Brain microvascular endothelial cell (primary cell): ENCODE data around the gene GULP1.

Experiments
- DNase-seq: peaks from one replicate; pipeline ENCODE4 v3.0.0-alpha.2; 2020
- H3K27ac ChIP-seq: fragments of 250-450 bp; sonication (Bioruptor Pico); 2 replicates; pipeline ENCODE4 v1.5.1; 2020; ENCODE audit warnings: mild to moderate bottlenecking, moderate library complexity
- H3K27me3 ChIP-seq: fragments of 250-450 bp; sonication (Bioruptor Pico); replicated peaks from 2 replicates; pipeline ENCODE4 v1.5.1; 2020; ENCODE audit warnings: mild to moderate bottlenecking
- H3K36me3 ChIP-seq: fragments of 250-450 bp; sonication (Bioruptor Pico); replicated peaks from 2 replicates; pipeline ENCODE4 v1.5.1; 2020; ENCODE audit warnings: mild to moderate bottlenecking
- H3K4me3 ChIP-seq: 2 replicates; pipeline ENCODE4 v1.5.1; 2011; ENCODE audit warnings: low read depth, mild to moderate bottlenecking, control low read depth, low read length, moderate library complexity
- in situ Hi-C: cut with HindIII; loops from 2 replicates; pipeline ENCODE4 v1.10.0; 2017; ENCODE audit warnings: low sequenced_read_pairs, low pct_ligation_motif_present
- TF ChIP-seq, protein P1 (sequence below): IDR thresholded peaks from 2 replicates; pipeline ENCODE4 v1.5.1; 2011; ENCODE audit warnings: low read depth, mild to moderate bottlenecking, moderate library complexity, low read length, control low read depth, inconsistent platforms; ENCODE audit errors: missing control alignments

GULP1 gene

DNA sequence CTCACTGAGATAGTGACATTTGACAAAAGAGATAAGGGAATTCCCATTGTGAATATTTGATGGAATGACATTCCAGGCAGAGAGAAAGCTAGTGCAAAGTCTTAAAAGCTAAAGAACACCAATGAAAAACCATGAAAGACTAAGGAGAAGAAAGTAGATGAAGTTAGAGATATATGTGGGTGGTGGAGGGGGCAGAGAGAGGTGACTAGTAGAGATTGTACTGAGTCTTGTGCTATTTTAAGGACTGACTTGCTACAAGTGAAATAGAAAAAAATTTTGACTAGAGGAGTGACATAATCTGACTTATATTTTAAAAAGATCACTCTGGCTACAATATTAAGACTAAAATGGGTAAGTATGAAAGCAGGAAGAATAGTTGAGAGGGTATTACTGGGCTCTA lies 35.3 kb upstream of the GULP1 start:
- TF ChIP-seq, protein P1, sequence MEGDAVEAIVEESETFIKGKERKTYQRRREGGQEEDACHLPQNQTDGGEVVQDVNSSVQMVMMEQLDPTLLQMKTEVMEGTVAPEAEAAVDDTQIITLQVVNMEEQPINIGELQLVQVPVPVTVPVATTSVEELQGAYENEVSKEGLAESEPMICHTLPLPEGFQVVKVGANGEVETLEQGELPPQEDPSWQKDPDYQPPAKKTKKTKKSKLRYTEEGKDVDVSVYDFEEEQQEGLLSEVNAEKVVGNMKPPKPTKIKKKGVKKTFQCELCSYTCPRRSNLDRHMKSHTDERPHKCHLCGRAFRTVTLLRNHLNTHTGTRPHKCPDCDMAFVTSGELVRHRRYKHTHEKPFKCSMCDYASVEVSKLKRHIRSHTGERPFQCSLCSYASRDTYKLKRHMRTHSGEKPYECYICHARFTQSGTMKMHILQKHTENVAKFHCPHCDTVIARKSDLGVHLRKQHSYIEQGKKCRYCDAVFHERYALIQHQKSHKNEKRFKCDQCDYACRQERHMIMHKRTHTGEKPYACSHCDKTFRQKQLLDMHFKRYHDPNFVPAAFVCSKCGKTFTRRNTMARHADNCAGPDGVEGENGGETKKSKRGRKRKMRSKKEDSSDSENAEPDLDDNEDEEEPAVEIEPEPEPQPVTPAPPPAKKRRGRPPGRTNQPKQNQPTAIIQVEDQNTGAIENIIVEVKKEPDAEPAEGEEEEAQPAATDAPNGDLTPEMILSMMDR, result no peak
- no peak for DNase-seq
- H3K4me3 ChIP-seq, result no peak overlapping the region
- in situ Hi-C loops, result no loop called here
- no peak overlapping the region for H3K27ac ChIP-seq
- H3K36me3 ChIP-seq, result no peaks in the 10 kb centered on the region
- H3K27me3 ChIP-seq, result no peaks in the 10 kb centered on the region

- TF ChIP-seq, protein P1, result no peak
- H3K27ac ChIP-seq, result no peak overlapping the region
- no peaks in the 10 kb centered on the region for H3K36me3 ChIP-seq
- no peak for DNase-seq
- in situ Hi-C loops, result no loop called here
- H3K27me3 ChIP-seq, result no peaks in the 10 kb centered on the region
- no peak overlapping the region for H3K4me3 ChIP-seq
Observed at GRCh38 chr2:188265315-188265714, 26.4 kb upstream of the GULP1 start.

- no peak for DNase-seq
- H3K27me3 ChIP-seq, result no peaks in the 10 kb centered on the region
- H3K4me3 ChIP-seq, result no peak overlapping the region
- TF ChIP-seq, protein P1, result no peak
- H3K36me3 ChIP-seq, result no peaks in the 10 kb centered on the region
- in situ Hi-C loops, result no loop called here
- no peak overlapping the region for H3K27ac ChIP-seq
Observed at GRCh38 chr2:188267776-188268175, 23.9 kb upstream of the GULP1 start.

DNA sequence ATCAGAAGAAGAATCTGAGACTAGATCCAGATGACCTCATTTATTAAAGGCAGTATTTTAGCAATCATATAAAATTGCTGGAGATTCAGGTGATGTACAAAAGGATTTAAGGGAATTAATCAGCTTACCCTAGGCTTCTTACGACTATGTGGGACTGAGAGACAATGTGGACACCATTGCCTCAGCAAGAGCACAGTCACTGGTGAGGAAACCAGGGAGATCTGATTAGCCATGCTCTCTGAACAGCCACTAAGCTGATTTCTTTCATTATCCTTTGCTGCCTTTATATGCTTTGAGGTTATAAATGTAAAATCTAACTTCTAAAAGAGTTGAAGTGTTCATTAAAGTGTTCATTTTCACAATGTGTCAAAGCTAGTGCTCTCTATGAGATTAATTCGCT lies 22.7 kb upstream of the GULP1 start:
- in situ Hi-C loops, result no loop called here
- DNase-seq, result no peak
- no peak overlapping the region for H3K4me3 ChIP-seq
- no peaks in the 10 kb centered on the region for H3K36me3 ChIP-seq
- TF ChIP-seq, protein P1, result no peak
- H3K27ac ChIP-seq, result no peak overlapping the region
- H3K27me3 ChIP-seq, result no peaks in the 10 kb centered on the region

- in situ Hi-C loops, result no loop called here
- no peak overlapping the region for H3K4me3 ChIP-seq
- TF ChIP-seq, protein P1, result no peak
- no peak overlapping the region for H3K27ac ChIP-seq
- no peaks in the 10 kb centered on the region for H3K36me3 ChIP-seq
- DNase-seq, result no peak
- H3K27me3 ChIP-seq, result no peaks in the 10 kb centered on the region
Observed at GRCh38 chr2:188272121-188272520, 19.6 kb upstream of the GULP1 start.

GRCh38 chr2:188274274-188274673 lies 17.4 kb upstream of the GULP1 start:
- Histone ChIP-seq H3K36me3 (no peaks in the 10 kb centered on the region), H3K27me3 (no peaks in the 10 kb centered on the region), H3K27ac (no peak overlapping the region), H3K4me3 (no peak overlapping the region)
- in situ Hi-C loops, result no loop called here
- DNase-seq, result no peak
- TF ChIP-seq, protein P1, result no peak
